ENCODE results near the gene LYSMD3.

Gene LYSMD3

DNA sequence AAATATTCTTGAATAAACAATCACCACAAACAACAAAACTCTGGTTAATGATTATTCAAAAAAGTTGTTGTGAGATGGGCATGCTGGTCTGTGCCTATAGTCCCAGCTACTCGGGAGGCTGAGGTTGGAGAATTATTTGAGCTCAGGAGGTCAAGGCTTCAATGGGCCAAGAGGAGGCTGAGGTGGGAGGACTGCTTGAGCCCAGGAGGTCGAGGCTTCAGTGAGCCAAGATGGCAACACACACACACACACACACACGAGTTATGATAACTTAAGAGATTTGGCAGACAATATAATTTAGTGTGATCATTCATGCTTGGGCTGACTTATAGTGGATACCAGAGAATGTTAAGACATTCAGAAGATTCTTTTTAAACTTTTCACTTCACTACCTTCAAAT is 14.9 kb downstream of the LYSMD3 start:
- Histone ChIP-seq H3K9me3 (ENCODE audit: control insufficient read depth, insufficient read depth, low read length) (no peaks in the 10 kb centered on the region), H3K9ac (ENCODE audit: low read depth, low read length) (no peak overlapping the region), H3K36me3 (ENCODE audit: control insufficient read depth, insufficient read depth, low read length) (no peaks in the 10 kb centered on the region), H3K4me1 (ENCODE audit: control insufficient read depth, insufficient read depth, low read length) (no peaks in the 10 kb centered on the region), H3K4me3 (ENCODE audit: low read depth, low read length) (no peak overlapping the region), H3K27me3 (ENCODE audit: control insufficient read depth, insufficient read depth, low read length) (no peaks in the 10 kb centered on the region)

DNA sequence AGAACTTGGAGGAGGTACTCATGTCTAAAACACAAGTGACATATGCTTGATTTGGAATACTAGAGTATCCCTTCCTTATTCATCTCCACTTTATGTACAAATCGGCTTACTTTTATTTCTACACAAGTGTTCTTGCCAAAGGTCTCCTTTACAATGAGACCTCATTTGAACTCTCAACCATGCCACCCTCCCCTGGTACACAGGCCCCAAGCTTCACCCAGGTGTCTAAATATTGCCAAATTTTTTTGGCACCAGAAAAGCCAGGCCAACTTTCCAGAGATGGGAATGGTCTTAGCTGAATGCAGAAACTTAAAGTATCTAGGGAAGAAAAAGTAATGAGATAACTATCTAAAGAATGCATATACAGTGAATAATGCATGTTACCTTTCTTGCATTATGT is 18.9 kb downstream of the LYSMD3 start:
- Histone ChIP-seq H3K4me1 (ENCODE audit: control insufficient read depth, insufficient read depth, low read length) (no peaks in the 10 kb centered on the region), H3K27me3 (ENCODE audit: control insufficient read depth, insufficient read depth, low read length) (no peaks in the 10 kb centered on the region), H3K9me3 (ENCODE audit: control insufficient read depth, insufficient read depth, low read length) (no peaks in the 10 kb centered on the region), H3K4me3 (ENCODE audit: low read depth, low read length) (no peak overlapping the region), H3K36me3 (ENCODE audit: control insufficient read depth, insufficient read depth, low read length) (no peaks in the 10 kb centered on the region), H3K9ac (ENCODE audit: low read depth, low read length) (no peak overlapping the region)

DNA sequence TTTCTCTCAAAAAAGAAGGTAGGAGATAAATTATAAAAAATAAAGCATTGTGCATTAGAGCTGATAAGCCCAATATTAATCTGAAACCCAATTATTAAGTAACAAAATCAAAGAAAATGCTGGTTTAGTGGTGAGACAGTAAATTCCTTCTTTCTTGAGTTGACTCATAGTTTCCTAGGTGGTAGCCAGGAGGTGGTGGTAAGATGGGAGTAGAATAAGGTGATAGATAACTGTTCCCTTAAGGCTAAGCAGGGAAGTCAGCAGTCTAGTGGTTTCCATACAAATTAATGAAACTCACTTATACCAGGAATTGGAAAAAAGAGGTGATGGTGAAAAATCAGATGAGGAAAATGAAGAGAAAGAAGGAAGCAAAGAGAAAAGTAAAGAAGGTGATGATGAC is 23.2 kb downstream of the LYSMD3 start:
- H3K9me3 ChIP-seq (ENCODE audit: control insufficient read depth, insufficient read depth, low read length) = no peaks in the 10 kb centered on the region
- H3K9ac ChIP-seq (ENCODE audit: low read depth, low read length) = no peak overlapping the region
- no peaks in the 10 kb centered on the region for H3K36me3 ChIP-seq (ENCODE audit: control insufficient read depth, insufficient read depth, low read length)
- no peaks in the 10 kb centered on the region for H3K4me1 ChIP-seq (ENCODE audit: control insufficient read depth, insufficient read depth, low read length)
- no peak overlapping the region for H3K4me3 ChIP-seq (ENCODE audit: low read depth, low read length)
- H3K27me3 ChIP-seq (ENCODE audit: control insufficient read depth, insufficient read depth, low read length) = no peaks in the 10 kb centered on the region

DNA sequence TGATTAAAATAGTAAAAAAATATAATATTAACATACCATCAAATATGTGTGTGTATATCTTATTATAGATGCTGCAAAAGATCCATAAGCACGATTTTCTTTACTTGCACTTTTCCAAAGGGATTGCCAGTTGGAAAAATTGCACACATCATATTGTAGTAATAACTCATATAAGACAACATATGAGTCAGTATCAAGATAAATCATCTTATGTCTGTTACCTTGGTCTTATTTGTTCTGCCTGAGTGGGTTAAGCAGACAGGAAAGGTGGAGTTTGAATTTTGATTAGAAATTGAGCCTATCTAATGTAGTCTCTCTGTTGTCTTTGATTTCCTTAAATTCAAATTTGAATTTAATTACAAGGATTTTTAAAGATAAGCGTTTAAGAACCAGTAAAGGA is 24.6 kb downstream of the LYSMD3 start:
- no peak overlapping the region for H3K9ac ChIP-seq (ENCODE audit: low read depth, low read length)

DNA sequence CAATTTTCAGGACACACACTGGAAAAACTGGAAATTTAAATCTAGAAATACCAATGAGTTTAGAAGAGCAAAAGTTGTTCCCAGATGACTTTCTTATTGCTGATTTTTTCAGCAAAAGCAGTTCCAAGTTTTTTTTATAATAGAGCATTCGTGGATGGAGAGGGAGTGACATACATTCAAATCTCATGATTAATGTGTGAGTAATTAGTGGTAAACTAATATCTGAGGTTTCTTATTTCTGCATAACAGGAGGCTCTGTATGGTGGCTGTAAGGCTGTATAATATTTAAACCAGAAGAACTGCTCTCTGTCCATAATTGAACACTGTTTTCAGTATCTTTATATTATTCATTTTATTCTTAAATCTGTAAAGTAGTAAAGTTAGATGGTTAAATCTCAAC is 25.8 kb downstream of the LYSMD3 start:
- Histone ChIP-seq H3K36me3 (ENCODE audit: control insufficient read depth, insufficient read depth, low read length) (no peaks in the 10 kb centered on the region), H3K27me3 (ENCODE audit: control insufficient read depth, insufficient read depth, low read length) (no peaks in the 10 kb centered on the region), H3K4me3 (ENCODE audit: low read depth, low read length) (no peak overlapping the region), H3K9me3 (ENCODE audit: control insufficient read depth, insufficient read depth, low read length) (no peaks in the 10 kb centered on the region), H3K4me1 (ENCODE audit: control insufficient read depth, insufficient read depth, low read length) (no peaks in the 10 kb centered on the region), H3K9ac (ENCODE audit: low read depth, low read length) (no peak overlapping the region)

More for the DNA sequence above, 24.6 kb downstream of the LYSMD3 start:
- no peaks in the 10 kb centered on the region for H3K4me1 ChIP-seq (ENCODE audit: control insufficient read depth, insufficient read depth, low read length)
- no peaks in the 10 kb centered on the region for H3K9me3 ChIP-seq (ENCODE audit: control insufficient read depth, insufficient read depth, low read length)
- H3K36me3 ChIP-seq (ENCODE audit: control insufficient read depth, insufficient read depth, low read length) = no peaks in the 10 kb centered on the region
- H3K4me3 ChIP-seq (ENCODE audit: low read depth, low read length) = no peak overlapping the region
- no peaks in the 10 kb centered on the region for H3K27me3 ChIP-seq (ENCODE audit: control insufficient read depth, insufficient read depth, low read length)

DNA sequence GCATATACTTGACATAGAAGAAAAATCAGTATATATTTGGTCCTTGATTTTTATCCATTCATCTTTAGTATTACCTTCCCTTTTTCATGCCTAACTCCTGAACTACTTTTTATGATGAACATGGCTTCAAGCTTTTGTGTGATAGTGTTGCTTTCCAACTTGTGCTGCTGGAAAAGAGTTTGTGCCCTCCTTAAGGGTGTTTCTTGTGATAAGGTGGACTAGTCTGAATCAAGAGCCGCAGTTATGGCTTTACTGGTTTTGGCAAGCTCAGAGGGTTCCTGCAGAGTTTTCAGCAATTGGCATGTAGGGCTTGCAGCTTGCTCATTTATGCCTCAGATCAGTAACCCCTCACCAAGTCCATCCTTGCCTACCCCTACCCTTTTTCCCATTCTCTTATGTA is 34.2 kb downstream of the LYSMD3 start:
- H3K4me3 ChIP-seq (ENCODE audit: low read depth, low read length) = no peak overlapping the region
- no peaks in the 10 kb centered on the region for H3K27me3 ChIP-seq (ENCODE audit: control insufficient read depth, insufficient read depth, low read length)
- H3K4me1 ChIP-seq (ENCODE audit: control insufficient read depth, insufficient read depth, low read length) = no peaks in the 10 kb centered on the region
- no peak overlapping the region for H3K9ac ChIP-seq (ENCODE audit: low read depth, low read length)
- no peaks in the 10 kb centered on the region for H3K9me3 ChIP-seq (ENCODE audit: control insufficient read depth, insufficient read depth, low read length)
- no peaks in the 10 kb centered on the region for H3K36me3 ChIP-seq (ENCODE audit: control insufficient read depth, insufficient read depth, low read length)

DNA sequence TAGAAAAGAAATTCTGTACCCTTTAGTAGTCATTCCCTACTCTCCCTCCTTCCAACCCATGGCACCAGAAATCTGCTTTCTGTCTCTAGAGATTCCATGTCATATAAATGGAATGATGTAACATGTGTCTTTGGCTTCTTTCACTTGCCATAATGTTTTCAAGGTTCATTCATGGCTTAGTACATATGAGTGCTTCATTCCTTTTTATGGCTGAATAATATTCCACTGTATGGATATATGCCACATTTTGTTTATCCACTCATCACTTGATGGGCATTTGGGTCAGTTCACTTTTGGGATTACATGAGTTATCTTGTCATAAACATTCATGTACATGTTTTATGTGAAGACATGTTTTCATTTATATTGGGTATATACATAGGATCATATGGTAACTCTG is 35.3 kb downstream of the LYSMD3 start:
- Histone ChIP-seq H3K9ac (ENCODE audit: low read depth, low read length) (no peak overlapping the region), H3K36me3 (ENCODE audit: control insufficient read depth, insufficient read depth, low read length) (no peaks in the 10 kb centered on the region), H3K4me3 (ENCODE audit: low read depth, low read length) (no peak overlapping the region), H3K4me1 (ENCODE audit: control insufficient read depth, insufficient read depth, low read length) (no peaks in the 10 kb centered on the region), H3K27me3 (ENCODE audit: control insufficient read depth, insufficient read depth, low read length) (no peaks in the 10 kb centered on the region), H3K9me3 (ENCODE audit: control insufficient read depth, insufficient read depth, low read length) (no peaks in the 10 kb centered on the region)

DNA sequence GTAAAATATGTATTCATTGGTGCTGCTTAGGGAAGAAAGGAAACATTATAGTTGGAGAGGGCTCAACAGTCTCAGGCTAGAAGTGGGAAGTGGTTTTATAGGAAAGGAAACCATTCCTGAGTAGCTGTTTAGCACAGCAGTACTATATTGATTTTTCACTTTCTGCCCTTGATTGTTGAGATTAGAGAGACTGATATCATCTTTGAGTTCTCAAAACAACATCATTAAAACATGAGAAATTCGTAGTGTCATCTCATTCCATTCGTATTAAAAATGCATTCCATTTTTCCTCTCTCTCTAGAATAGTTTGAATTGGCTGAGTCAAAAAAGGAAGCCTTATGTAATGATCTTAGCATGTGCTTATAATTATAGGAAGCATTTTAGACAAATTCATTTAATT is 40.6 kb downstream of the LYSMD3 start:
- H3K36me3 ChIP-seq (ENCODE audit: control insufficient read depth, insufficient read depth, low read length) = no peaks in the 10 kb centered on the region
- H3K9me3 ChIP-seq (ENCODE audit: control insufficient read depth, insufficient read depth, low read length) = no peaks in the 10 kb centered on the region
- H3K27me3 ChIP-seq (ENCODE audit: control insufficient read depth, insufficient read depth, low read length) = no peaks in the 10 kb centered on the region
- H3K9ac ChIP-seq (ENCODE audit: low read depth, low read length) = no peak overlapping the region
- no peak overlapping the region for H3K4me3 ChIP-seq (ENCODE audit: low read depth, low read length)
- no peaks in the 10 kb centered on the region for H3K4me1 ChIP-seq (ENCODE audit: control insufficient read depth, insufficient read depth, low read length)

DNA sequence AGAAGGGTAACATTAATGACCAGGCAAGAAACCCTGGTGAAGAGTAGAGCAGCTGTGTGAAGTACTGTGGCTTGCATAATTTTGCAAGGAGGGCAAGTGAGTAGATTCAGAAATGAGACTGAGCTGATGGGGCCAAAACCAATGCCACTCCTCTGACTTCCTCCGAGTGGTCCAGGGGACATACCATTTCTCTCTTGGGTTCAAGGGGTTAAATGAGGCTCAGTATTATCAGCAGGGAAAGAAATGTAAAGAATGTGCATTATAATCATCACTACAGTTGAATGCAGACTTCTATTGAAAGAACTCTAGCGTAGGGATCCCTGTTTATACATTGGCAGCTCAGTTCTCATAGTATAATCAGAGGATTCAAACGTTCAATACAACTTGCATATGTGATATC is 44.8 kb downstream of the LYSMD3 start:
- H3K27me3 ChIP-seq (ENCODE audit: control insufficient read depth, insufficient read depth, low read length) = no peaks in the 10 kb centered on the region

DNA sequence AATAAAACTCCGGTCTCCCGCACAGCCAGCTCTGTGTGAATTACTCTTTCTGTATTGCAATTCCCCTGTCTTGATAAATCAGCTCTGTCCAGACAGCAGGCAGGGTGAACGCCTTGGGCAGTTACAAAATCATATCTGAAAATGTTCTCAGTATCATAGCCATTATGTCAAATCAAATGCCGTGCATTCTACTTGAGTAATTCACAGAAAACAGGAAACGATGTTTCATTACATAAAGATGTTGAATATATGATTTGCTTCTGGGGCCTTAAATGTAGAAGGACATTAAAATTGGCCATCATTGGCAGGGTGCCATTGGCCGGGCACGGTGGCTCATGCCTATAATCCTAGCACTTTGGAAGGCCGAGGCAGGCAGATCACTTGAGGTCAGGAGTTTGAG is 46.2 kb downstream of the LYSMD3 start:
- H3K27me3 ChIP-seq (ENCODE audit: control insufficient read depth, insufficient read depth, low read length) = no peaks in the 10 kb centered on the region
- no peaks in the 10 kb centered on the region for H3K4me1 ChIP-seq (ENCODE audit: control insufficient read depth, insufficient read depth, low read length)
- no peak overlapping the region for H3K4me3 ChIP-seq (ENCODE audit: low read depth, low read length)
- no peaks in the 10 kb centered on the region for H3K36me3 ChIP-seq (ENCODE audit: control insufficient read depth, insufficient read depth, low read length)
- no peaks in the 10 kb centered on the region for H3K9me3 ChIP-seq (ENCODE audit: control insufficient read depth, insufficient read depth, low read length)
- no peak overlapping the region for H3K9ac ChIP-seq (ENCODE audit: low read depth, low read length)

More for the DNA sequence above, 44.8 kb downstream of the LYSMD3 start:
- no peak overlapping the region for H3K4me3 ChIP-seq (ENCODE audit: low read depth, low read length)
- H3K9me3 ChIP-seq (ENCODE audit: control insufficient read depth, insufficient read depth, low read length) = no peaks in the 10 kb centered on the region
- no peak overlapping the region for H3K9ac ChIP-seq (ENCODE audit: low read depth, low read length)
- no peaks in the 10 kb centered on the region for H3K4me1 ChIP-seq (ENCODE audit: control insufficient read depth, insufficient read depth, low read length)
- no peaks in the 10 kb centered on the region for H3K36me3 ChIP-seq (ENCODE audit: control insufficient read depth, insufficient read depth, low read length)

DNA sequence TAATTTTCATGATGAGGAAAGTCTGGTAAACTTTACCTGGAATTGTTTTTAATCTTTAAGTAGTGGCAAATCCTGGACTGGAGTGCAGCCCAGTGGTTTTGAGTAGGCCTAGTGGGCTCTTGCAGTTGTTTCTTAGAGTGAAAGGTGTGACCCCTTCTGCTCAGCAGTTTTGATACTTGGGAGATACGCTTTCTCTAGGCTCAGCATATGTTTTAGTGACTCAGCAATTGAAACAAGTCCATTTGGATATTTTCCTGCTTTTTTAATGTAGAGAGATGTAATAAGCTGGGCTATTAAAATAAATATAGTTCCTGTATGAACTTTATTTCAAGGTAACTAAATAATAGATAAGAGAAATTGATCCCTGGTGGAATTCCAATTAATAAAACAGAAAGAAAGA is 48.7 kb downstream of the LYSMD3 start:
- no peaks in the 10 kb centered on the region for H3K9me3 ChIP-seq (ENCODE audit: control insufficient read depth, insufficient read depth, low read length)
- no peak overlapping the region for H3K9ac ChIP-seq (ENCODE audit: low read depth, low read length)
- H3K36me3 ChIP-seq (ENCODE audit: control insufficient read depth, insufficient read depth, low read length) = no peaks in the 10 kb centered on the region
- H3K4me1 ChIP-seq (ENCODE audit: control insufficient read depth, insufficient read depth, low read length) = peaks cover 18% of the 10 kb centered on the region
- H3K4me3 ChIP-seq (ENCODE audit: low read depth, low read length) = no peak overlapping the region
- no peaks in the 10 kb centered on the region for H3K27me3 ChIP-seq (ENCODE audit: control insufficient read depth, insufficient read depth, low read length)

DNA sequence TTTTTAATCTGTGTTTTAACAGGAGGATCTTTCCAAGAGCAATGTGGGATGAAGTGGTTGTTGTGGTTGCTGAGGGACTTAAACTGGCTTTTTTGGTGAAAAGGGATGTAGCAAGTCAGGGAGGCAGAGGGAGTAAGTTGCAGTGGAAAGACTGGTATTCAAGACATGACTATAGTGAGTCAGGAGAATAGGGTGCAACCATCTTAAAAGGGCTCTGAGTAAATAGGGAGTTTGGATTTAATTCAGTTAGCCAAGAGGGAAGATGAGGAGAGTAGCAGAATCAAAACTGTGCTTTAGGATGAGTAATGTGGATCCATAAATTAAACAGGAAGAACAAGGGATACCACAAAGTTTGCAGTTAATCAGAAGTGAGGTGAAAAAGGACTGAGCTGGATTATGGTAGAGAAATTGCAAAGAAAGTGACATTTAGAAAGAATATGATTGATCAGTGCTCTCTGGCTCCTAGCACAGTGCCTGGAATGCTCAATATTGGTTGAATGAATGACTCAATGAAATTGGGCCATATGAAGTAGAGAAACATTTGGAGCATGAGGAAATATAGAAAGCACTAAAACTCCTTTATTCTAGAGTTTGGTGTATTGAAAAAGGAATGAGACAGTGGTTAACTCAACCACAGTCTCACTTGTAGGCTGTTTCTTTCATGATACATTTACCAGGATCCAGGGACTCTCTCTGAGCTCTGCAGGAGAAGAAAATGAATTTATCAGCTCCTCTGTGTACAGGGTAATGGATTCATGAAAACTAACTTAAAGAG is 49.6 kb downstream of the LYSMD3 start:
- Histone ChIP-seq H3K4me3 (ENCODE audit: low read depth, low read length) (no peak overlapping the region), H3K9ac (ENCODE audit: low read depth, low read length) (no peak overlapping the region), H3K36me3 (ENCODE audit: control insufficient read depth, insufficient read depth, low read length) (no peaks in the 10 kb centered on the region), H3K27me3 (ENCODE audit: control insufficient read depth, insufficient read depth, low read length) (no peaks in the 10 kb centered on the region), H3K4me1 (ENCODE audit: control insufficient read depth, insufficient read depth, low read length) (peaks cover 18% of the 10 kb centered on the region), H3K9me3 (ENCODE audit: control insufficient read depth, insufficient read depth, low read length) (no peaks in the 10 kb centered on the region)

Data from iPS-15b (cell line).